Measurements from ENCODE around the gene FZD2.
"Not testable (repeated sequence)": the region's sequence is repeated elsewhere in the genome, so short reads cannot be mapped to it uniquely, and the experiment has no call there.

The FZD2 gene

DNA sequence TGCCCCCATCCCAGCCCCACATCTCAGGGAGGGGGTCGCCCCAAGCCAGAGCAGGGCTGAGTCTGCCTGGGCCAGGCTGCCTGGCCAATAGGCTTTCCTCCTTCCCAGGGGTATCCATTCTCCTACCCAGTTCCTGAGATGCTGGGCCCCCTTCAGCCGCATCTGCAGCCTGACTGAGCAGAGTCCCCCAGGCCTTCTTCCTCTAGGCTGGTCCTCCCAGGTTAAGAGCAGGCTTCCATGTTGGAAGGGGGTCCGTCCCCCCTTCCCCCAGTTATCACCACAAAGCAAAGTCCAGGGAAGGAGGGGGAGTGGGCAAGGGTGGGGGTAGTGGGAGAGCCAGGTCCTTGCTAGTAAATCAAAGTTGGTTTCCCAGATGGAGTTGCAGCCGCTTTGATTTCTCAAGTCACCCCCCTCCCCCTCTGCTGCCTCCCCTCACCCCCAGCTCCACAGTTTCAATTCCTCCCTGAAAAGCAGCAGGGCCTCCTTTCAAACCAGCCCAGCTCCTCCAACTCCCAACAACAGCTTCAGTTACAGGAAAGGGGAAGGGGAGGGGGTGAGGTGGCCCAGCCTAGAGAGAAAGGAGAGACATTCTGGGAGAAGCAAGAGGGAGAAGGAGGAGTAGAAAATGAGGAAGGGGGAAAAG, 9.5 kb upstream of the FZD2 start:
- no peak for DNase-seq

DNA sequence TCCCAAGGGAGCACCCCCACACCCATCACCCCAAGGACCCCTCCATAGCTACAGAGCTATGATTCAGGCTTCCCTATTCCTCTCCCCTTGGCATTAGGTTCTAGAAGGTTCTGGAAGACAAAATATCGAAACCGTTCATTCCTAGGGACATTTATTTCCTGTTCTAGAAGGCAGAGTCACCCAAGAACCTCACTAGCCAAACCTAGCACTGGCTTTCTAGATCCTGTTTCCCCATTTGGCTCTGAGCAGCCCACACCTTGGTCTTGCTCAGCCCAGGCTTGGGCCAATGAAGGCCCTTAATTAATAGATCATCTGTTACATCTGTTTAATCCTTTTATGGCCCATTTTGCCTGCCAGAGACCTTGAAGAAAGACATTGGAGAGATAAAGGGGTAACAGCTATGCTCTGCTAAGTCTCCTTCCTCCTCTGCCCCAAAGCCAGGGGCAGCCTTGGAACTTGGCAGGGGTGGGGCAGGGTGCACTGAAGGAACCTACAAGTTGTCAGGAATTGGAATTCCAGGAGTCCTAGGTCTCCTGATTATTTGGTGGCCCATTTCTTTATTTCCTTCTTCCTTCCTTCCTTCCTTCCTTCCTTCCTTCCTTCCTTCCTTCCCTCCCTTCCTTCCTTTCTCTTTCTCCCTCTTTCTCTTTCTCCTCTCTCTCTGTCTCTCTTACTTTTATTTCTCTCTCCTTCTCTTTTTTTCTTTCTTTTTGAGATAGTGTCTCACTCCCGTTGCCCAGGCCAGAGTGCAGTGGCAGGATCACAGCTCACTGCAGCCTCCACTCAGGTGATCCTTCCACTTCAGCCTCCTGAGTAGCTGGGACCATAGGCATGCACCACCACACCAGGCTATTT, 8.7 kb upstream of the FZD2 start:
- DNase-seq: no peak

- DNase-seq: no peak
These were observed 7.6 kb upstream of the FZD2 start for GRCh38 chr17:44549686-44550085.

DNA sequence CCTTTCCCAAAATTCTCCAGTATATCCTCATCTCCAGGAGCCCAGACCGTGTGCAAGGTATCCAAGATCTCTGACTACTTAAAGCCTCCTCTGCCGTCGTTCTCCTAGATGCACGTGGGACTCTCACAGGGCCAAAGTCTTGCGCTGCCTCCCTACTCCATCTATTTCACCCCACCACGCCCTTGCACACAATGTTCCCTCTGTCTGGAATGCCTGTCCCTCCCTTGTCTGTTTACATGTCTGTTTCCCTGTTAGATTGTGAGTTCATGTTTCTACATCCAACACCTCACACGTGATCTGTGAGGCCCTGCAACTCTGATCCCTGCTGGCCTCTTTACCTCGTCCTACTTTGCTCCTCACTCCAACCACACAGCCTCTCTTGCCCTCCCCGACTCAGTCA, 4.9 kb upstream of the FZD2 start:
- no peak for DNase-seq

DNA sequence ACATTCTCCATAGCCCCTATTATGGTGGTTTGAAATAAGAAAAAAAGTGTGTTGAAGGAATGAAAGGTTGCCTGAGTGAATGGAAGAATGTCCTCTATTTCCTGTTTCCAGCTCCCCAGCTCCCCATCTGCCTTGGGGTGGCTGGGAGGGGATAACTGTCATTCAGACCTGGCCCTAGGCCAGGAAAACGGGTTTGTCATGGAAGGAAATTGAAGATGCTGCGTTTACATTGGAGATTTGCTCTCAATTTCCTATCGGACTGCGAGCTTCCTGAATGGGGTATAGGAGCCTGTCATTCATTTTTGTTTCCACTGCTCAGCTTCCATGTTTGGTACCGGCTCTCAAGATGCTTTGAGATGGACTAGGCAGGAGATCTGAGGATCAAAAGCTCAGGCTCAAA, 2.2 kb upstream of the FZD2 start:
- no peak for DNase-seq

- DNase-seq: peak; percentile 27
These were observed 985 bp upstream of the FZD2 start for GRCh38 chr17:44556166-44556831.

- no peak for DNase-seq
These were observed 484 bp downstream of the FZD2 start for GRCh38 chr17:44557651-44558285.

DNA sequence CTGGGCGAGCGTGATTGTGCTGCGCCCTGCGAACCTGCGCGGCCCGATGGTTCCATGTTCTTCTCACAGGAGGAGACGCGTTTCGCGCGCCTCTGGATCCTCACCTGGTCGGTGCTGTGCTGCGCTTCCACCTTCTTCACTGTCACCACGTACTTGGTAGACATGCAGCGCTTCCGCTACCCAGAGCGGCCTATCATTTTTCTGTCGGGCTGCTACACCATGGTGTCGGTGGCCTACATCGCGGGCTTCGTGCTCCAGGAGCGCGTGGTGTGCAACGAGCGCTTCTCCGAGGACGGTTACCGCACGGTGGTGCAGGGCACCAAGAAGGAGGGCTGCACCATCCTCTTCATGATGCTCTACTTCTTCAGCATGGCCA, 1.0 kb downstream of the FZD2 start:
- no peak for DNase-seq

GRCh38 chr17:44558710-44559633, 1.7 kb downstream of the FZD2 start:
- no peak for DNase-seq

DNA sequence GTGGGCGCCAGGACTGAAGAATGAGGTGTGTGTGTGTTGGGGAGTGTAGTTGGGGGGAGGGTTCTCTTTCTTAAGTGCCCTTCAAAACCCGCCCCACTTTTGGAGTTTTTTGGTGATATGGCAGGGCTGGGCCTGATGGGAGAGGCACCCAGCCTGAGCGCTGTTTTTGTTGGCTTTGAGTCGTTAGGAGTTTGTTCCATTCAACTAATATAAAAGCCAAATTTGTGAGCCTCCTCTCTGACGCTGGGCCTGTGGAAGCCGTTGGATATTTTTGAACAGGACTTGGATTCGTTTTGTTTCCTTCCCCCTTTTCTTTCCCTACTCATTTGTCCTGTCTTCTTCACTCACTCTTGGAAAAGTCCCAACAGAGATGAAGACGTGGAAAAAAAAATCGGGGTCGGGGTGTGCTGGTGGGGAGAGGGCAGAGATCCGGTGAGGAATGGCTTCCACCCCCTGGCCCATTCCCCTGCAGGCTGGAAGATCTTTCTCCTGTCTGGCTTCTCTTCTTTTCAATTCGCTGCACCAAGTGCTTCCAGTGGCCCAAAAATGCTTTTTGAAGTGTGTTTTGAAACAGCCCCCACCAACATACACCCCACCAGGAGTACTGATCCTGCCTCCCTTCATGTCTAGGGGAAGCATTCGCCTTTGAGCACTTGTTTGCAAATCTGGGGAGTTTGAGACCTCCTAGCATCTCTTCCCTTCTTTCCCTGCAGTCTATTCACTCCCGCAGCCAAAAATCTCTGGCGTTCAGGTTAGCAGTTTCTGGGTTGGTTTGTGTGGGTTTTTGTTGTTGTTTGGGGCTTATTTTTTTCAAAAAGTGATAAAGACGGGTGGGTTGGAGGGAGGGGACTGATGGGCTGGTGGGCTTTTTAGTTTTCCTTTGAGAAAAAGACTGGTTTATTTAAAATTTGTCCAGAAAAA, 2.6 kb downstream of the FZD2 start:
- no peak for DNase-seq

DNA sequence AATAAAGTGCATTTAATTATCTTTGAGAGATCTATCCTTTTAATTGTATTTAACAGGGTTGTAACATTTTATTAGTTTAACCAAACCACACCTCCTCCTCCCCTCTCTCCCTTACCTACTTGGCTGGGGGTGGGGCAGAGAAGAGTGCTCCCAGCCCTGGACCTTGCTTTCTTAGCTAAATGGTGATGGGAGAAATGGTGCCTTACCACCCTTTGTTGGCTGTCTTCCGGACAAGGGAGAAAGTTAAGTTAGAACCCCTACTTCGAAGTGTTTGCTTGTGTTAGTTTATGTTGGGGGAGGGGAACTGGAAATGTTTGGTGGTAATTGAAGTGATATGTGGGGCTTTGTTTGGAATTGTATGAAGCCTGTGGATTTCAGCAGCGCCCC, 3.9 kb downstream of the FZD2 start:
- DNase-seq: no peak

GRCh38 chr17:44564429-44564828, 7.1 kb downstream of the FZD2 start:
- no peak for DNase-seq

- no peak for DNase-seq
These were observed 8.7 kb downstream of the FZD2 start for GRCh38 chr17:44565866-44566443.

GRCh38 chr17:44568311-44568944, 11.1 kb downstream of the FZD2 start:
- not testable (repeated sequence) for DNase-seq

GRCh38 chr17:44568945-44569858, 11.9 kb downstream of the FZD2 start:
- no peak for DNase-seq

- no peak for DNase-seq
These were observed 15.5 kb downstream of the FZD2 start for GRCh38 chr17:44572801-44573200.

DNA sequence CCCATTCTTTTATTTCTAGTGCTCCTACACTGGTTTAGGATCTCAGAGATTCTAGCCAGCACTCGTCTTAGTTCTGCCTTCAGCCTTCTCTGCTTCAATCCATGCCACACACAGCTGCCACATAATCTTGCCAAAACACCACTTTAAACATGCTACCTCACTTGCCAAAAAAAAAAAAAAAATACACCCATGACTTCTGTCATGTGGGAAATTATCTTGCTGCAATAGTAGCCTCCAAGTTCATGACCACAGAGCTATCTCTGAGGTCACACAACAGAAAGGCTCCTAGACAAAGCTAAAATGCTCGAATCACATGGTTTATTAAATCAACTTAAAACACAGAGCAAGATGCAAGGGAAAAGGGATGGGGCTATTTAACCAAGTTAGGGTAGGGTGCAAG, 18.1 kb downstream of the FZD2 start:
- DNase-seq: no peak

- no peak for DNase-seq
These were observed 21.7 kb downstream of the FZD2 start for GRCh38 chr17:44578947-44579346.

DNA sequence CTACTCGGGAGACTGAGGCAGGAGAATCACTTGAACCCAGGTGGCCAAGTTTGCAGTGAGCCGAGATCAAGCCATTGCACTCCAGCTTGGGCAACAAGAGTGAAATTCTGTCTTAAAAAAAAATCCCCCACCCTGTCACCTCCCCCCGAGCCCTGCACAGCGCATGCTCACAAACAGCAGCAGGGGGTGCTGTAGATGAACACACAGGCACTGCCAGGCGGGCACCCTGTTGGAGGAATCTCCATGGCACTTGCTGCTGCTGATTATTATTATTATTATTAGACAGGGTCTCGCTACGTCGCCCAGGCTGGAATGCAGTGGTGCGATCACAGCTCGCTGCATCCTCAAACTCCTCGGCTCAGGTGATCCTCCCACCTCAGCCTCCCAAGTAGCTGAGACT, 24.6 kb downstream of the FZD2 start:
- no peak for DNase-seq

Measured in NCI-H1048 (cell line).